ENCODE measurements around the gene ROBO3. TPM values are rescaled to one million over a fixed set of nuclear protein-coding genes. Genes with fewer than 3 reads are reported as not detected.

The ROBO3 gene
- total RNA-seq, 4 donors from 2014 or later: 5.0 to 10.8 (median 8.5) TPM

DNA sequence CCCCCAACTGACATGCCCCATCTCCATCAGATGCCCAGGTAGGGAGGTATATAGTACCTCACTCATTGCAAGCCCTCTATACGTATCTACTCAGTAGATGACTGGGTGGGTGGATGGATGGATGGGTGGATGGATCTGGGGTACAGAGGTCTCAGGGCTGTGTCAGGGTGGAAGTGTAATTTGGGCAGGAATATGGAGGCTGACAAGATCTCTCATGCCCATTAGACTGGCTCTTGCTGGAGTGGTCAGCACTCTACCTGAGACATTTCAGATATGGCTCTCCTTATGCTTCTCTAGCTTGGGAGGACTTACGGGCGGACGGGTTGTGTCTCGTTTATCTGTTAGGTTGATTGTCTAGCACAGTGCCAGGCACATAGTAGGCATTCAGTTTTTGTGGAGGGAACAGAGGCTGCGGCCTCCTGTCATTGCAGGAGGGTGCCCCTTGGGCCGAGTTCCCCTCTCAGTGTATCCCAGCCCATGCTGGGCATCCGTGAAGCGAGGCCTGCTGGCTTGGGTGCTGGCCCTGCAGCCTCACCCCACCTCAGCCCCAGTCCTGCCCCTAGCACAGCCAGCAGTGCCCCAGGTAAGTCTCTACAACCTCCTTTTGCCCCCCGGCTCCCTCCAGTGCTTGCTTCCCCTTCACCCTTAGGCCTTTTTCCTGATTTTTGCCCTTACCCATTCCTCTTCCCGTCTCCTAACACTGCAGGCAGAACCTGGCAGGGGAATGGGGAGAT is 13.7 kb downstream of the ROBO3 start:
- Histone ChIP-seq H3K27ac (replicated peaks in 1 of 4) (no peak overlapping the region), H3K4me3 (no peak overlapping the region), H3K4me1 (peaks cover 27 to 43% (median 30%) of the 10 kb centered on the region in 4 donors), H3K9me3 (no peaks in the 10 kb centered on the region), H3K27me3 (peaks cover 0 to 11% (median 0%) of the 10 kb centered on the region in 4 donors), H3K36me3 (peaks cover 0 to 2% (median 0%) of the 10 kb centered on the region in 4 donors)
- intact Hi-C loops (cut with DNase I): loop anchor here (5.0 kb wide), 1 partner anchor 73 kb away; the partner anchor contains the start of gene CCDC15
- WGBS: 93% methylated on average over 11 of the region's 11 CpGs
- TF ChIP-seq POLR2AphosphoS5 (IDR thresholded peaks at IDR 0.05): no peak
- TF ChIP-seq POLR2A (IDR thresholded peaks at IDR 0.05; ENCODE audit: low read depth): no peak
- TF ChIP-seq EP300 (IDR thresholded peaks at IDR 0.05): no peak
- TF ChIP-seq CTCF (IDR thresholded peaks at IDR 0.05): no peak
- DNase-seq (ENCODE audit: extremely low spot score): no peak

DNA sequence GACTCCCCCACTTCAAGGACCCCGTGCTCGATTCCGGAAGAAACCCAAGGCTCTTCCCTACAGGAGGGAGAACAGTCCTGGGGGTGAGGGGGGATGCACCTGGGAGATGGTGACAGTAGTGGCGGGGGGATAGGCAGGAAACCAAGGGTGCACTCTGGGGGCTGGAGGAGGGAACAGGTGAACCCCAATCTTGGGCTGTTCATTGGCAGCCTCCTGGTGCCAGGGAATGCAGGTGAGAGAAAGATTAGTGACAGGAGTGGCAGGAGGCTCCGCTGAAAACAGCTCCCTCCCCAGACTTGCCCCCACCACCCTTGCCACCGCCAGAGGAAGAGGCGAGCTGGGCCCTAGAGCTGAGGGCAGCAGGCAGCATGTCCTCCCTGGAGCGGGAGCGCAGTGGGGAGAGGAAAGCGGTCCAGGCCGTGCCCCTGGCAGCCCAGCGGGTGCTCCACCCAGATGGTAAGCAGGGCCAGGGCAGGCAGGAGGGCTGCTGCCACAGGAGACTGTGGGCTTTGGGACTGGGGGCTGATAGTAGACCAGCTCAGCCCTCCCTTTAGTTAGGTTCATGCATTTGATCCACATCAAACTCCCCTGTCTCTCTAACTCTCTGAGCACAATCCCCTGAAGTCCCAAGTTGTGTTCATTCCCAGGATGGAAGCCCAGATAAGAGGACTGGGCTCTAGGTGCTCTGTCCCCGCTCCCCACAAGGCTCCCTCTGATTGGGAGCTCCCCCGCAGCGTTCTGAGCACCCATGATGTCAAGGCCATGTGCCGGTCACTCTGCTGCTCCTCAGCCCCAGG is 14.5 kb downstream of the ROBO3 start:
- peaks cover 27 to 43% (median 30%) of the 10 kb centered on the region in 4 donors for H3K4me1 ChIP-seq
- WGBS: 86% methylated on average over 9 of the region's 16 CpGs
- peaks cover 0 to 9% (median 0%) of the 10 kb centered on the region in 4 donors for H3K36me3 ChIP-seq
- TF ChIP-seq POLR2AphosphoS5 (IDR thresholded peaks at IDR 0.05) (peak in 1 of 2 donors; percentile 17), POLR2A (IDR thresholded peaks at IDR 0.05; ENCODE audit: low read depth) (no peak)
- H3K4me3 ChIP-seq: no peak overlapping the region
- H3K9me3 ChIP-seq: no peaks in the 10 kb centered on the region
- no peak overlapping the region for H3K27ac ChIP-seq (replicated peaks in 1 of 4)
- DNase-seq (ENCODE audit: extremely low spot score): no peak
- H3K27me3 ChIP-seq: peaks cover 0 to 4% (median 0%) of the 10 kb centered on the region in 4 donors
- intact Hi-C loops (cut with DNase I): loop anchor here (5.0 kb wide), 1 partner anchor 73 kb away; the partner anchor contains the start of gene CCDC15

GRCh38 chr11:124880290-124880611 is 15.0 kb downstream of the ROBO3 start:
- H3K9me3 ChIP-seq: no peaks in the 10 kb centered on the region
- TF ChIP-seq CTCF (IDR thresholded peaks at IDR 0.05): no peak
- TF ChIP-seq EP300 (IDR thresholded peaks at IDR 0.05): no peak
- no peak for TF ChIP-seq POLR2A (IDR thresholded peaks at IDR 0.05; ENCODE audit: low read depth)
- no peak for TF ChIP-seq POLR2AphosphoS5 (IDR thresholded peaks at IDR 0.05)
- intact Hi-C loops (cut with DNase I): no loop called here
- peaks cover 27 to 43% (median 30%) of the 10 kb centered on the region in 4 donors for H3K4me1 ChIP-seq
- no peak overlapping the region for H3K27ac ChIP-seq (replicated peaks in 1 of 4)
- H3K27me3 ChIP-seq: no peaks in the 10 kb centered on the region
- H3K4me3 ChIP-seq: no peak overlapping the region
- 86% methylated on average over 6 of the region's 10 CpGs for WGBS
- DNase-seq (ENCODE audit: extremely low spot score): no peak
- H3K36me3 ChIP-seq: peaks cover 0 to 13% (median 0%) of the 10 kb centered on the region in 4 donors

DNA sequence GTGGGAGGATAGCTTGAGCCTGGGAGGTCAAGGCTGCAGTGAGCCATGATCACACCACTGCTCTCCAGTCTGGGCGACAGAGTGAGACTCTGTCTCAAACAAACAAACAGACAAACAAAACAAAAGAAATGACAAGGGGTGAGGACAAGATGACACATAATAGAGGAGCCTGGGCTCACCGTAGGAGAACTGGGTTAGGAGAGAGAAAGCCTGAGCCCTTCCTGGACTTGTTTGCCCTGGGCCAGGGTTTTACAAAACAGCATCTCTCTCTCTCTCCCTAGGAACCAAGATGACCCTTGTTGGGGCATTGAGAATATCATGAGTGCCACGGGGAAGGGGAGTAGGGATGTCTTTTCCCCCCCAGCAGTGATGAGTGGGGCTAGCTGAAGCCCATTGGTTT is 15.7 kb downstream of the ROBO3 start:
- no peaks in the 10 kb centered on the region for H3K9me3 ChIP-seq
- peaks cover 22 to 37% (median 23%) of the 10 kb centered on the region in 4 donors for H3K4me1 ChIP-seq
- TF ChIP-seq EP300 (IDR thresholded peaks at IDR 0.05) (no peak), CTCF (IDR thresholded peaks at IDR 0.05) (no peak), POLR2AphosphoS5 (IDR thresholded peaks at IDR 0.05) (no peak), POLR2A (IDR thresholded peaks at IDR 0.05; ENCODE audit: low read depth) (no peak)
- intact Hi-C loops (cut with DNase I): no loop called here
- WGBS: 82% methylated on average over 3 of the region's 3 CpGs
- no peak for DNase-seq (ENCODE audit: extremely low spot score)
- no peaks in the 10 kb centered on the region for H3K27me3 ChIP-seq
- no peak overlapping the region for H3K27ac ChIP-seq (replicated peaks in 1 of 4)
- no peak overlapping the region for H3K4me3 ChIP-seq
- peaks cover 0 to 20% (median 0%) of the 10 kb centered on the region in 4 donors for H3K36me3 ChIP-seq
